Neural cell (in vitro differentiated cells): ENCODE measurements around the gene CLIC4. TPM values are rescaled to one million over a fixed set of nuclear protein-coding genes. Genes with fewer than 3 reads are reported as not detected.

Experiments used
- H2AFZ ChIP-seq: fragments of 200-600, 300-800 bp; sonication (generic), shearing (Covaris generic); 2 replicates; pipeline ENCODE4 v1.6.0; 2014; ENCODE audit warnings: low read depth, mild to moderate bottlenecking, antibody characterized with exemption, low read length, moderate library complexity
- H3F3A ChIP-seq: fragments of 200-600 bp; shearing (Covaris generic); 2 replicates; pipeline ENCODE4 v1.6.1; 2016; ENCODE audit warnings: mild to moderate bottlenecking, moderate library complexity, mixed read lengths, antibody characterized with exemption, low read length; ENCODE audit not compliant: insufficient read depth, poor library complexity, severe bottlenecking
- H3K27ac ChIP-seq: fragments of 200-600, 300-800 bp; sonication (generic), shearing (Covaris generic); 2 replicates; pipeline ENCODE4 v1.5.1; 2014; ENCODE audit warnings: mild to moderate bottlenecking, low read length, moderate library complexity
- H3K27me3 ChIP-seq: fragments of 300-800, 200-600 bp; sonication (generic), shearing (Covaris generic); 2 replicates; pipeline ENCODE4 v1.6.0; 2014; ENCODE audit warnings: mild to moderate bottlenecking, low read depth, low read length, moderate library complexity; ENCODE audit not compliant: insufficient read depth
- H3K36me3 ChIP-seq: fragments of 300-800, 200-600 bp; sonication (generic), shearing (Covaris generic); 2 replicates; pipeline ENCODE4 v1.5.1; 2014; ENCODE audit warnings: mild to moderate bottlenecking, antibody characterized with exemption, low read length, moderate library complexity; ENCODE audit not compliant: insufficient read depth
- H3K4me2 ChIP-seq: fragments of 300-800, 200-600 bp; sonication (generic), shearing (Covaris generic); 2 replicates; pipeline ENCODE4 v1.6.0; 2014; ENCODE audit warnings: mild to moderate bottlenecking, low read length
- H3K4me3 ChIP-seq: fragments of 300-800, 200-600 bp; sonication (generic), shearing (Covaris generic); 2 replicates; pipeline ENCODE4 v1.5.1; 2014; ENCODE audit warnings: mild to moderate bottlenecking, low read length, moderate library complexity
- H3K79me2 ChIP-seq: fragments of 200-600 bp; shearing (Covaris generic); replicated peaks from 2 replicates; pipeline ENCODE4 v1.6.0; 2014; ENCODE audit warnings: mild to moderate bottlenecking, low read length, moderate library complexity; ENCODE audit not compliant: insufficient read depth
- H3K9ac ChIP-seq: fragments of 300-800, 200-600 bp; sonication (generic), shearing (Covaris generic); 2 replicates; pipeline ENCODE4 v1.6.1; 2016; ENCODE audit warnings: mild to moderate bottlenecking, low read length, mixed read lengths
- H3K9me2 ChIP-seq: fragments of 200-600 bp; shearing (Covaris generic); 2 replicates; pipeline ENCODE4 v1.6.1; 2016; ENCODE audit warnings: mild to moderate bottlenecking, low read length, mixed read lengths; ENCODE audit not compliant: insufficient read depth
- H3K9me3 ChIP-seq: fragments of 200-600, 300-800 bp; sonication (generic), shearing (Covaris generic); 2 replicates; pipeline ENCODE4 v1.6.1; 2016; ENCODE audit warnings: mild to moderate bottlenecking, mixed run types, low read length, moderate library complexity, mixed read lengths
- H4K20me1 ChIP-seq: fragments of 200-600 bp; shearing (Covaris generic); 2 replicates; pipeline ENCODE4 v1.6.1; 2016; ENCODE audit warnings: mild to moderate bottlenecking, mixed run types; ENCODE audit not compliant: insufficient read depth
- EP300 ChIP-seq: fragments of 450-650 bp; conservative IDR thresholded peaks from 2 replicates; pipeline ENCODE4 v1.6.1; 2014; ENCODE audit warnings: antibody characterized with exemption, mild to moderate bottlenecking, moderate library complexity; ENCODE audit not compliant: poor library complexity, severe bottlenecking
- EZH2 ChIP-seq: fragments of 200-600, 300-800 bp; shearing (Covaris generic), sonication (generic); IDR thresholded peaks from 2 replicates; pipeline ENCODE4 v1.6.1; 2014; ENCODE audit warnings: antibody characterized with exemption, low read length, borderline replicate concordance, mild to moderate bottlenecking; ENCODE audit not compliant: insufficient read depth, poor library complexity, severe bottlenecking
- MXI1 ChIP-seq: fragments of 450-650 bp; conservative IDR thresholded peaks from 2 replicates; pipeline ENCODE4 v1.6.1; 2014; ENCODE audit warnings: antibody characterized with exemption, mild to moderate bottlenecking; ENCODE audit not compliant: poor library complexity, severe bottlenecking
- POLR2AphosphoS5 ChIP-seq: IDR thresholded peaks from 2 replicates; pipeline ENCODE4 v1.6.1; 2012
- RAD21 ChIP-seq: fragments of 450-650 bp; conservative IDR thresholded peaks from 2 replicates; pipeline ENCODE4 v1.6.1; 2014; ENCODE audit warnings: antibody characterized with exemption, mild to moderate bottlenecking, moderate library complexity
- SMC3 ChIP-seq: fragments of 450-650 bp; conservative IDR thresholded peaks from 2 replicates; pipeline ENCODE4 v1.6.1; 2014; ENCODE audit warnings: antibody characterized with exemption, mild to moderate bottlenecking, moderate library complexity; ENCODE audit not compliant: poor library complexity
- TAF1 ChIP-seq: IDR thresholded peaks from 2 replicates; pipeline ENCODE4 v1.6.1; 2012; ENCODE audit warnings: low read depth
- polyA plus RNA-seq: library from polyadenylated mRNA; depleted of rRNA; stranded (reverse); fragments of >200 nt; gene quantifications from 2 replicates; pipeline ENCODE4 v1.2.3, GENCODE V29; 2014
- TF ChIP-seq, protein P1 (sequence below): fragments of 450-650 bp; IDR thresholded peaks from 2 replicates; pipeline ENCODE4 v1.5.1; 2014; ENCODE audit warnings: antibody characterized with exemption, mild to moderate bottlenecking, moderate library complexity; ENCODE audit not compliant: poor library complexity, severe bottlenecking
- TF ChIP-seq, protein P2 (sequence below): IDR thresholded peaks from 2 replicates; pipeline ENCODE4 v1.6.1; 2012; ENCODE audit warnings: borderline replicate concordance

The CLIC4 gene
- polyA plus RNA-seq, 1 donor from 2014 or later: 133 TPM

DNA sequence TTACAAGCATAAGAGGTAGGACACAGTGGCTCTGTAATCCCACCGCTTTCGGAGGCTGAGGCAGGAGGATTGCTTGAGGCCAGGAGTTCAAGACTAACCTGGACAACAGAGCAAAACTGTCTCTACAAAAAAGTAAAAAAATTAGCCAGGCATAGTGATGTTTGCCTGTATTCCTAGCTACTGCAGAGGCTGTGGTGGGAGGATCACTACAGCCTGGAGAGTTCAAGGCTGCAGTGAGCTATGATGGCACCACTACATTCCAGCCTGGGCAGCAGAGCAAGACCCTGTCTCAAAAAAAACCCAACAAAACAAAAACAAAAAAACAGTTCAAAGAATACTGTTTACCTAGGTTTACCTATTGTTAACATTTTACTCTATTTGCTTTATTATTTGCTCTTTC lies 37.4 kb downstream of the CLIC4 start:
- no peak overlapping the region for H3K27ac ChIP-seq
- H4K20me1 ChIP-seq: no peaks in the 10 kb centered on the region
- H3K4me3 ChIP-seq: no peak overlapping the region

DNA sequence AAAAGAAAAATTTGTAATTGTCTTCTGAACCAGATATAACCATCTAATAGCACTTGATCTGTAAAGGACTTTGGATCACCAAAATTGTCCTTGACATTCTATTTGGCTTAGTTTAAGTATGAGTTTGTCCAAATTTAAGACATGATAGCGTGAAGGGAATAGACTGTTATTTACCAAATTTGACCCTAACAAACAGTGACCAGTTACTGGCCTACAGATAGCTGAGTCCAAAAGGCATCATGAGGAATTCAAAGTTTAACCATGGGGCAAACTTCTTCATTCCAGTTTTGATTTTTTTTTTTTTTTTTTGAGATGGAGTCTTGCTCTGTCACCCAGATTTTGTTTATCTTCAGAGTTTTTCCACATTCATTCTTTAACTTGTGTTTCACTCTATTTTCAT lies 38.5 kb downstream of the CLIC4 start:
- Histone ChIP-seq H3K9ac (no peak overlapping the region), H3K27me3 (no peaks in the 10 kb centered on the region)

More for the DNA sequence above, 37.4 kb downstream of the CLIC4 start:
- Histone ChIP-seq H3K9me3 (no peaks in the 10 kb centered on the region), H2AFZ (no peak overlapping the region), H3F3A (no peaks in the 10 kb centered on the region), H3K36me3 (no peaks in the 10 kb centered on the region), H3K27me3 (no peaks in the 10 kb centered on the region), H3K79me2 (peaks cover 41% of the 10 kb centered on the region), H3K4me2 (no peak overlapping the region), H3K9ac (no peak overlapping the region), H3K9me2 (no peaks in the 10 kb centered on the region)
- TF ChIP-seq, protein P1, sequence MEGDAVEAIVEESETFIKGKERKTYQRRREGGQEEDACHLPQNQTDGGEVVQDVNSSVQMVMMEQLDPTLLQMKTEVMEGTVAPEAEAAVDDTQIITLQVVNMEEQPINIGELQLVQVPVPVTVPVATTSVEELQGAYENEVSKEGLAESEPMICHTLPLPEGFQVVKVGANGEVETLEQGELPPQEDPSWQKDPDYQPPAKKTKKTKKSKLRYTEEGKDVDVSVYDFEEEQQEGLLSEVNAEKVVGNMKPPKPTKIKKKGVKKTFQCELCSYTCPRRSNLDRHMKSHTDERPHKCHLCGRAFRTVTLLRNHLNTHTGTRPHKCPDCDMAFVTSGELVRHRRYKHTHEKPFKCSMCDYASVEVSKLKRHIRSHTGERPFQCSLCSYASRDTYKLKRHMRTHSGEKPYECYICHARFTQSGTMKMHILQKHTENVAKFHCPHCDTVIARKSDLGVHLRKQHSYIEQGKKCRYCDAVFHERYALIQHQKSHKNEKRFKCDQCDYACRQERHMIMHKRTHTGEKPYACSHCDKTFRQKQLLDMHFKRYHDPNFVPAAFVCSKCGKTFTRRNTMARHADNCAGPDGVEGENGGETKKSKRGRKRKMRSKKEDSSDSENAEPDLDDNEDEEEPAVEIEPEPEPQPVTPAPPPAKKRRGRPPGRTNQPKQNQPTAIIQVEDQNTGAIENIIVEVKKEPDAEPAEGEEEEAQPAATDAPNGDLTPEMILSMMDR: no peak
- TF ChIP-seq TAF1 (no peak), SMC3 (no peak), EP300 (no peak), MXI1 (no peak), EZH2 (no peak), RAD21 (no peak), POLR2AphosphoS5 (no peak)
- TF ChIP-seq, protein P2, sequence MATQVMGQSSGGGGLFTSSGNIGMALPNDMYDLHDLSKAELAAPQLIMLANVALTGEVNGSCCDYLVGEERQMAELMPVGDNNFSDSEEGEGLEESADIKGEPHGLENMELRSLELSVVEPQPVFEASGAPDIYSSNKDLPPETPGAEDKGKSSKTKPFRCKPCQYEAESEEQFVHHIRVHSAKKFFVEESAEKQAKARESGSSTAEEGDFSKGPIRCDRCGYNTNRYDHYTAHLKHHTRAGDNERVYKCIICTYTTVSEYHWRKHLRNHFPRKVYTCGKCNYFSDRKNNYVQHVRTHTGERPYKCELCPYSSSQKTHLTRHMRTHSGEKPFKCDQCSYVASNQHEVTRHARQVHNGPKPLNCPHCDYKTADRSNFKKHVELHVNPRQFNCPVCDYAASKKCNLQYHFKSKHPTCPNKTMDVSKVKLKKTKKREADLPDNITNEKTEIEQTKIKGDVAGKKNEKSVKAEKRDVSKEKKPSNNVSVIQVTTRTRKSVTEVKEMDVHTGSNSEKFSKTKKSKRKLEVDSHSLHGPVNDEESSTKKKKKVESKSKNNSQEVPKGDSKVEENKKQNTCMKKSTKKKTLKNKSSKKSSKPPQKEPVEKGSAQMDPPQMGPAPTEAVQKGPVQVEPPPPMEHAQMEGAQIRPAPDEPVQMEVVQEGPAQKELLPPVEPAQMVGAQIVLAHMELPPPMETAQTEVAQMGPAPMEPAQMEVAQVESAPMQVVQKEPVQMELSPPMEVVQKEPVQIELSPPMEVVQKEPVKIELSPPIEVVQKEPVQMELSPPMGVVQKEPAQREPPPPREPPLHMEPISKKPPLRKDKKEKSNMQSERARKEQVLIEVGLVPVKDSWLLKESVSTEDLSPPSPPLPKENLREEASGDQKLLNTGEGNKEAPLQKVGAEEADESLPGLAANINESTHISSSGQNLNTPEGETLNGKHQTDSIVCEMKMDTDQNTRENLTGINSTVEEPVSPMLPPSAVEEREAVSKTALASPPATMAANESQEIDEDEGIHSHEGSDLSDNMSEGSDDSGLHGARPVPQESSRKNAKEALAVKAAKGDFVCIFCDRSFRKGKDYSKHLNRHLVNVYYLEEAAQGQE: no peak

More for the DNA sequence above, 38.5 kb downstream of the CLIC4 start:
- Histone ChIP-seq H3K27ac (no peak overlapping the region), H3K9me3 (no peaks in the 10 kb centered on the region), H3K9me2 (no peaks in the 10 kb centered on the region), H2AFZ (no peak overlapping the region), H3F3A (no peaks in the 10 kb centered on the region), H3K36me3 (no peaks in the 10 kb centered on the region), H3K79me2 (peaks cover 42% of the 10 kb centered on the region), H4K20me1 (no peaks in the 10 kb centered on the region), H3K4me2 (no peak overlapping the region), H3K4me3 (no peak overlapping the region)
- TF ChIP-seq EZH2 (no peak), SMC3 (no peak), MXI1 (no peak), TAF1 (no peak), RAD21 (no peak)
- TF ChIP-seq, protein P2: no peak
